PC-3 (cell line): ENCODE results near the gene ZBTB16.

Experiments
- EZH2 ChIP-seq: fragments of 300-600 bp; sonication (generic); IDR thresholded peaks from one replicate; pipeline ENCODE4 v1.6.1; 2017; ENCODE audit warnings: antibody characterized with exemption, mild to moderate bottlenecking, low read length; ENCODE audit not compliant: unreplicated experiment
- TF ChIP-seq, protein P1 (sequence below): fragments of 300-600 bp; sonication (generic); conservative IDR thresholded peaks from 2 replicates; pipeline ENCODE4 v1.5.1; 2017; ENCODE audit warnings: antibody characterized with exemption, low read depth, mild to moderate bottlenecking, low read length

DNA sequence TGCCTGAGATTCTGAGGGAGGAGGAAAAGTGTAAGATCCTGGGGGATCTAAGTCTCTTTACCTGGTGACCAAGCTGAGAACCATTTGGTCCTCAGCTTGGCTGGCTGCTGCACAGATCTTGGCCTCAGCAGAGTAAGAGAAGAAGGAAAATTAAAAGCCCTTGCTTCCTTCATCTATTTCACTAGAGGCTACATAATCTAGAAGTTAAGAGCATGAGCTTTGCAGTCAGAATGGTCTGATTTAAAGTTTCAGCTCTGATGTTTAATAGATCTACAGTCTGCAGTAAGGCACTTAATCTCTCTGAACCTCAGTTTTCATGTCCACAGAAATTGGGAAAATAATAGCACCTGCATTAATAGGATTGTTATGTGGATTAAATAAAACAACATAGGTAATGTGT, 3.1 kb upstream of the ZBTB16 start:
- TF ChIP-seq, protein P1, sequence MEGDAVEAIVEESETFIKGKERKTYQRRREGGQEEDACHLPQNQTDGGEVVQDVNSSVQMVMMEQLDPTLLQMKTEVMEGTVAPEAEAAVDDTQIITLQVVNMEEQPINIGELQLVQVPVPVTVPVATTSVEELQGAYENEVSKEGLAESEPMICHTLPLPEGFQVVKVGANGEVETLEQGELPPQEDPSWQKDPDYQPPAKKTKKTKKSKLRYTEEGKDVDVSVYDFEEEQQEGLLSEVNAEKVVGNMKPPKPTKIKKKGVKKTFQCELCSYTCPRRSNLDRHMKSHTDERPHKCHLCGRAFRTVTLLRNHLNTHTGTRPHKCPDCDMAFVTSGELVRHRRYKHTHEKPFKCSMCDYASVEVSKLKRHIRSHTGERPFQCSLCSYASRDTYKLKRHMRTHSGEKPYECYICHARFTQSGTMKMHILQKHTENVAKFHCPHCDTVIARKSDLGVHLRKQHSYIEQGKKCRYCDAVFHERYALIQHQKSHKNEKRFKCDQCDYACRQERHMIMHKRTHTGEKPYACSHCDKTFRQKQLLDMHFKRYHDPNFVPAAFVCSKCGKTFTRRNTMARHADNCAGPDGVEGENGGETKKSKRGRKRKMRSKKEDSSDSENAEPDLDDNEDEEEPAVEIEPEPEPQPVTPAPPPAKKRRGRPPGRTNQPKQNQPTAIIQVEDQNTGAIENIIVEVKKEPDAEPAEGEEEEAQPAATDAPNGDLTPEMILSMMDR: no peak
- TF ChIP-seq EZH2: no peak
